GM19397 (cell line): ENCODE results near the gene BSG.
"Not testable (repeated sequence)": the region's sequence is repeated elsewhere in the genome, so short reads cannot be mapped to it uniquely, and the experiment has no call there.

Source experiments
- ATAC-seq: cut with Tn5 transposase; IDR thresholded peaks from one replicate; pipeline ENCODE4 v1.9.1; 2021; ENCODE audit warnings: mild to moderate bottlenecking, moderate library complexity; ENCODE audit not compliant: unreplicated experiment

The BSG gene

GRCh38 chr19:585146-585545 lies 12.8 kb downstream of the BSG start:
- not testable (repeated sequence) for ATAC-seq

- ATAC-seq = no peak
Observed at GRCh38 chr19:585551-586110, 13.2 kb downstream of the BSG start.

- ATAC-seq = no peak
Observed at GRCh38 chr19:588093-588740, 15.8 kb downstream of the BSG start.

GRCh38 chr19:588741-589692 lies 16.6 kb downstream of the BSG start:
- ATAC-seq = no peak

- ATAC-seq = no peak
Observed at GRCh38 chr19:589693-590395, 17.4 kb downstream of the BSG start, which contains the start of gene HCN2. HCN2 (plus strand) TSS chr19:589881; CDS start chr19:589946, 65 bp downstream.

GRCh38 chr19:590396-590745 lies 18.0 kb downstream of the BSG start:
- no peak for ATAC-seq

GRCh38 chr19:590750-591098 lies 18.3 kb downstream of the BSG start:
- no peak for ATAC-seq

- ATAC-seq = no peak
Observed at GRCh38 chr19:591099-591958, 18.9 kb downstream of the BSG start.

GRCh38 chr19:592101-592500 lies 19.7 kb downstream of the BSG start:
- ATAC-seq = no peak

GRCh38 chr19:593055-593454 lies 20.7 kb downstream of the BSG start:
- ATAC-seq = no peak

GRCh38 chr19:593505-593904 lies 21.1 kb downstream of the BSG start:
- no peak for ATAC-seq

- no peak for ATAC-seq
Observed at GRCh38 chr19:594265-594870, 22.0 kb downstream of the BSG start.

- no peak for ATAC-seq
Observed at GRCh38 chr19:595326-596262, 23.2 kb downstream of the BSG start.

- ATAC-seq = no peak
Observed at GRCh38 chr19:596263-596655, 23.9 kb downstream of the BSG start.

GRCh38 chr19:597406-598315 lies 25.3 kb downstream of the BSG start:
- no peak for ATAC-seq

GRCh38 chr19:601310-601709 lies 28.9 kb downstream of the BSG start:
- no peak for ATAC-seq

GRCh38 chr19:601790-602189 lies 29.4 kb downstream of the BSG start:
- no peak for ATAC-seq
